Measurements from ENCODE around the gene NTN1.

DNA sequence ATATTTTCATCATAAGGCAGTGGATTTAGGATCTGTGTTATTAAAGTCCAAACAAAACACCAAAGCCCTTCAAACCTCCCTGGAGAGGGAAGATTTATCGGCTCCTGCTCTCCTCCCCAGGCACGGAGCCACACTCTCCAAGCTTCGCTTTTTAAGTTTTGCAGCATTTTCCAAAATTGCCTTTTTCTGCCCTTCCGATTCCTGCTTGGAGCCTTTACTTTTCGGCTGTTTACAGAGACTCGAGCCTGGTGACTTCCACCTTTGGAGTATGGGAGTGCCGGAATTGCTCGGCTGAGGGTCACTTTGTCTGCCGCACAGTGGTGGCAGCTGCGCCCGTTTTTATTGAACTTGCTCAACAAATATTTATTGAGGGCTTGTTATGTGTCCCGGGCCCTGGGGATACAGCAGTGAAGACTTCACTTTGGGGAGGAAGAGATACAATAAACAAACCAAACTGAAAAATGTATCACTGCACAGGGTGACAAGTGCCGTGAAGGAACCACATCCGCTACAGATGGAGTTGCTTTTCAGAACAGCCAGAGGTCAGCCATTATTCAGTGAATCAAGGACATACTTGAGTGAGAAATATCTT is 185.5 kb downstream of the NTN1 start:
- TF ChIP-seq, protein P1, sequence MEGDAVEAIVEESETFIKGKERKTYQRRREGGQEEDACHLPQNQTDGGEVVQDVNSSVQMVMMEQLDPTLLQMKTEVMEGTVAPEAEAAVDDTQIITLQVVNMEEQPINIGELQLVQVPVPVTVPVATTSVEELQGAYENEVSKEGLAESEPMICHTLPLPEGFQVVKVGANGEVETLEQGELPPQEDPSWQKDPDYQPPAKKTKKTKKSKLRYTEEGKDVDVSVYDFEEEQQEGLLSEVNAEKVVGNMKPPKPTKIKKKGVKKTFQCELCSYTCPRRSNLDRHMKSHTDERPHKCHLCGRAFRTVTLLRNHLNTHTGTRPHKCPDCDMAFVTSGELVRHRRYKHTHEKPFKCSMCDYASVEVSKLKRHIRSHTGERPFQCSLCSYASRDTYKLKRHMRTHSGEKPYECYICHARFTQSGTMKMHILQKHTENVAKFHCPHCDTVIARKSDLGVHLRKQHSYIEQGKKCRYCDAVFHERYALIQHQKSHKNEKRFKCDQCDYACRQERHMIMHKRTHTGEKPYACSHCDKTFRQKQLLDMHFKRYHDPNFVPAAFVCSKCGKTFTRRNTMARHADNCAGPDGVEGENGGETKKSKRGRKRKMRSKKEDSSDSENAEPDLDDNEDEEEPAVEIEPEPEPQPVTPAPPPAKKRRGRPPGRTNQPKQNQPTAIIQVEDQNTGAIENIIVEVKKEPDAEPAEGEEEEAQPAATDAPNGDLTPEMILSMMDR (IDR thresholded peaks at IDR 0.05; ENCODE audit: insufficient read depth, low read length, poor library complexity, severe bottlenecking) = no peak
- TF ChIP-seq EZH2phosphoT487 (conservative IDR thresholded peaks at IDR 0.05; ENCODE audit: low read length) = no peak

Measured in SU-DHL-6 (cell line).